K562 (cell line): Measurements from ENCODE around the gene PPP2R5A. TPM values are rescaled to one million over a fixed set of nuclear protein-coding genes. Genes with fewer than 3 reads are reported as not detected.

ENCODE experiments used
- ELF2 ChIP-seq: fragments of 250-450 bp; sonication (Bioruptor Pico); IDR thresholded peaks from 2 replicates; pipeline ENCODE4 v1.5.0; 2021; ENCODE audit warnings: mild to moderate bottlenecking
- ETV5 ChIP-seq: sonication (generic); formaldehyde crosslinking; IDR thresholded peaks from 2 replicates; pipeline ENCODE4 v1.4.0; 2020; ENCODE audit warnings: low read depth, mild to moderate bottlenecking, missing genetic modification reagents
- GATA2 ChIP-seq: sonication (generic); formaldehyde crosslinking; IDR thresholded peaks from 2 replicates; pipeline ENCODE4 v1.4.0; 2020; ENCODE audit warnings: mild to moderate bottlenecking, missing genetic modification reagents
- HNRNPUL1 ChIP-seq: fragments of 200-400 bp; formaldehyde crosslinking; IDR thresholded peaks from 2 replicates; pipeline ENCODE4 v1.6.1; 2017; ENCODE audit warnings: low read length
- KDM1A ChIP-seq, 2 experiments: fragments of 450-650 bp; IDR thresholded peaks; 2 replicates each; pipeline ENCODE4 v1.6.1; 2016; ENCODE audit warnings: mild to moderate bottlenecking in 2 of 2
- MCM2 ChIP-seq: fragments of 450-650 bp; IDR thresholded peaks from 2 replicates; pipeline ENCODE4 v1.6.1; 2017; ENCODE audit warnings: low read depth, mild to moderate bottlenecking
- NEUROD1 ChIP-seq: fragments of 150-350 bp; IDR thresholded peaks from 2 replicates; pipeline ENCODE4 v1.6.1; 2014; ENCODE audit warnings: borderline replicate concordance, low read length, low read depth; ENCODE audit not compliant: partially characterized antibody
- NFATC3 ChIP-seq: fragments of 450-650 bp; IDR thresholded peaks from 2 replicates; pipeline ENCODE4 v1.6.1; 2017; ENCODE audit warnings: mild to moderate bottlenecking
- RBM25 ChIP-seq: fragments of 200-400 bp; formaldehyde crosslinking; IDR thresholded peaks from 2 replicates; pipeline ENCODE4 v1.6.1; 2018; ENCODE audit warnings: low read length, low read depth, moderate library complexity; ENCODE audit not compliant: severe bottlenecking
- TAF7 ChIP-seq: fragments of 450-650 bp; IDR thresholded peaks from 2 replicates; pipeline ENCODE4 v1.6.1; 2016; ENCODE audit warnings: missing genetic modification characterization, missing compliant biosample characterization
- XRCC5 ChIP-seq: fragments of 200-400 bp; formaldehyde crosslinking; IDR thresholded peaks from 2 replicates; pipeline ENCODE4 v1.6.1; 2017; ENCODE audit warnings: low read depth, mild to moderate bottlenecking, low read length
- ZFP30 ChIP-seq: fragments of 250-450 bp; sonication (Bioruptor Pico); IDR thresholded peaks from 2 replicates; pipeline ENCODE4 v1.8.0; 2022; ENCODE audit warnings: moderate library complexity, mild to moderate bottlenecking, inconsistent platforms, borderline replicate concordance
- ZNF124 ChIP-seq: sonication (generic); formaldehyde crosslinking; IDR thresholded peaks from 2 replicates; pipeline ENCODE4 v1.8.1; 2022; ENCODE audit warnings: missing genetic modification reagents
- ZSCAN32 ChIP-seq: fragments of 450-650 bp; formaldehyde crosslinking; IDR thresholded peaks from 2 replicates; pipeline ENCODE4 v1.4.0; 2020; ENCODE audit warnings: mild to moderate bottlenecking, moderate library complexity
- polyA plus RNA-seq, 8 experiments: library from polyadenylated mRNA; depleted of rRNA in 4 of 8; stranded (reverse) in 5 of 8; unstranded in 3 of 8; fragments of >200 nt; fragmentation: Nextera tagmentation in 2 of 8; fragmentation: Illumina TruSeq in 1 of 8; extraction: Ambion mirVana in 2 of 8; extraction: Trizol in 1 of 8; gene quantifications; 2 replicates each; pipeline versions ENCODE4 v1.2.1 to v1.2.3, GENCODE V29; 2011 to 2014; ENCODE audit warnings: inconsistent platforms in 1 of 8, missing spikeins in 1 of 8
- total RNA-seq, 7 experiments: library from RNA; depleted of rRNA in 6 of 7; stranded (reverse); fragments of >200 nt in 6 of 7; fragmentation: Illumina TruSeq in 2 of 7; extraction: Trizol in 2 of 7; gene quantifications; 2 replicates each; pipeline versions ENCODE4 v1.2.1 to v1.2.3, GENCODE V29; 2011 to 2021; ENCODE audit warnings: low replicate concordance in 1 of 7
- TF ChIP-seq, protein P1 (sequence below): fragments of 450-650 bp; IDR thresholded peaks from 2 replicates; pipeline ENCODE4 v1.6.1; 2018; ENCODE audit not compliant: partially characterized antibody
- TF ChIP-seq, protein P2 (sequence below): IDR thresholded peaks from 3 replicates; pipeline ENCODE4 v1.6.1; 2011; ENCODE audit warnings: borderline replicate concordance, mild to moderate bottlenecking; ENCODE audit not compliant: insufficient read length, insufficient read depth
- TF ChIP-seq, protein P3 (sequence below): sonication (generic); formaldehyde crosslinking; IDR thresholded peaks from 2 replicates; pipeline ENCODE4 v1.8.1; 2023; ENCODE audit warnings: mild to moderate bottlenecking, missing genetic modification reagents
- TF ChIP-seq, protein P4 (sequence below): sonication (generic); formaldehyde crosslinking; IDR thresholded peaks from 2 replicates; pipeline ENCODE4 v1.8.0; 2022; ENCODE audit warnings: mild to moderate bottlenecking, missing genetic modification reagents
- TF ChIP-seq, protein P5 (sequence below): fragments of 250-450 bp; sonication (Bioruptor Pico); IDR thresholded peaks from 2 replicates; pipeline ENCODE4 v1.8.0; 2021; ENCODE audit warnings: borderline replicate concordance, mild to moderate bottlenecking, moderate library complexity; ENCODE audit not compliant: poor library complexity, severe bottlenecking

The PPP2R5A gene
- total and polyA plus RNA-seq, 9 of the 15 experiments (the other 6 are each of a cell fraction or from before 2014, with no cell fraction given) = 26.9 to 106 (median 64.3) TPM

DNA sequence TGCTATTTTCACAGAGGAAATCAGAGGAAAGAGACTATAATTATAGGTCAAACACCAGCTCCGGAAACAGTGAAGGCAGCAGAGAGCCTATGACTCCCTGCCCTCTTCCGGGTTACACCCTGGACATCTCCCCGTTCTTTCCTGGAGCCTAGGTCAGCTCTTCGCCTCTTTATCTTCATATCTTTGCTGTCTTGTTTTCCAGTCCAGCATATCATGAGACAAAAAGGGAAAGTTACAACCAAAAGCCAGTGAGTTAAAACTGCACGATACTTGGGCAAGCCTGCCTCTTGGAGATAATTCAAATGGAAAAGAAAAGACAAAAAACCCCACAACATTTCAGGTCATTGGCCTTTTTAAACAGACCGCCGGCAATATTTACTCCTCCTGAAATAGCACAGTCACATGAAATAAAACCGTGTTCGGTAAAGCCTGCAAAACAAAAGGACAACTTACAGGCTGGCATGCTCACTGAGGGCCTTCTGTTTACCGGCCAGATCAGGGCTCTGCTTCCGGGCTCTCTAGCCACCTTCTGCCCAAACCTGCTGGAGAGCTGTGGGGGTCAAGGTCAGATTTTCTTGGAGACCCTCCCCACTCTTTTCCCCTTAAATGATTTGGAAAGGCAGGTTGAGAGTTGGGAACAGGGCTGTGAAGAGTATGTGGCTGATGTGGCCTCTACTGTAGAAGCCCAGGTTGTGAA, 42.8 kb upstream of the PPP2R5A start (continued):
- TF ChIP-seq, protein P1, sequence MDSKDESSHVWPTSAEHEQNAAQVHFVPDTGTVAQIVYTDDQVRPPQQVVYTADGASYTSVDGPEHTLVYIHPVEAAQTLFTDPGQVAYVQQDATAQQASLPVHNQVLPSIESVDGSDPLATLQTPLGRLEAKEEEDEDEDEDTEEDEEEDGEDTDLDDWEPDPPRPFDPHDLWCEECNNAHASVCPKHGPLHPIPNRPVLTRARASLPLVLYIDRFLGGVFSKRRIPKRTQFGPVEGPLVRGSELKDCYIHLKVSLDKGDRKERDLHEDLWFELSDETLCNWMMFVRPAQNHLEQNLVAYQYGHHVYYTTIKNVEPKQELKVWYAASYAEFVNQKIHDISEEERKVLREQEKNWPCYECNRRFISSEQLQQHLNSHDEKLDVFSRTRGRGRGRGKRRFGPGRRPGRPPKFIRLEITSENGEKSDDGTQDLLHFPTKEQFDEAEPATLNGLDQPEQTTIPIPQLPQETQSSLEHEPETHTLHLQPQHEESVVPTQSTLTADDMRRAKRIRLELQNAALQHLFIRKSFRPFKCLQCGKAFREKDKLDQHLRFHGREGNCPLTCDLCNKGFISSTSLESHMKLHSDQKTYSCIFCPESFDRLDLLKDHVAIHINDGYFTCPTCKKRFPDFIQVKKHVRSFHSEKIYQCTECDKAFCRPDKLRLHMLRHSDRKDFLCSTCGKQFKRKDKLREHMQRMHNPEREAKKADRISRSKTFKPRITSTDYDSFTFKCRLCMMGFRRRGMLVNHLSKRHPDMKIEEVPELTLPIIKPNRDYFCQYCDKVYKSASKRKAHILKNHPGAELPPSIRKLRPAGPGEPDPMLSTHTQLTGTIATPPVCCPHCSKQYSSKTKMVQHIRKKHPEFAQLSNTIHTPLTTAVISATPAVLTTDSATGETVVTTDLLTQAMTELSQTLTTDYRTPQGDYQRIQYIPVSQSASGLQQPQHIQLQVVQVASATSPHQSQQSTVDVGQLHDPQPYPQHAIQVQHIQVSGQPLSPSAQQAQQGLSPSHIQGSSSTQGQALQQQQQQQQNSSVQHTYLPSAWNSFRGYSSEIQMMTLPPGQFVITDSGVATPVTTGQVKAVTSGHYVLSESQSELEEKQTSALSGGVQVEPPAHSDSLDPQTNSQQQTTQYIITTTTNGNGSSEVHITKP = peak; percentile 36
- TF ChIP-seq ZSCAN32 (CRISPR knock-in tag) (peak; percentile 60; the same call in 1 of the 2 replicates), TAF7 (tag) (peak; percentile 63; the same call in 1 of the 2 replicates), ZFP30 (CRISPR knock-in tag) (no peak), GATA2 (CRISPR knock-in tag) (peak; percentile 98), ZNF124 (CRISPR knock-in tag) (no peak), NEUROD1 (peak; percentile 54), HNRNPUL1 (no peak), RBM25 (no peak), ELF2 (CRISPR knock-in tag) (peak; percentile 73), ETV5 (CRISPR knock-in tag) (peak; percentile 91), XRCC5 (0 out of 2 replicates have a peak, but pooled peaks have one; percentile 47), KDM1A (IDR thresholded peaks at IDR 0.05) (peak in 1 of 2 experiments; percentile 53; a peak in 3 of 4 replicates), NFATC3 (peak; percentile 74; the same call in 1 of the 2 replicates), MCM2 (no peak)
- TF ChIP-seq, protein P2, sequence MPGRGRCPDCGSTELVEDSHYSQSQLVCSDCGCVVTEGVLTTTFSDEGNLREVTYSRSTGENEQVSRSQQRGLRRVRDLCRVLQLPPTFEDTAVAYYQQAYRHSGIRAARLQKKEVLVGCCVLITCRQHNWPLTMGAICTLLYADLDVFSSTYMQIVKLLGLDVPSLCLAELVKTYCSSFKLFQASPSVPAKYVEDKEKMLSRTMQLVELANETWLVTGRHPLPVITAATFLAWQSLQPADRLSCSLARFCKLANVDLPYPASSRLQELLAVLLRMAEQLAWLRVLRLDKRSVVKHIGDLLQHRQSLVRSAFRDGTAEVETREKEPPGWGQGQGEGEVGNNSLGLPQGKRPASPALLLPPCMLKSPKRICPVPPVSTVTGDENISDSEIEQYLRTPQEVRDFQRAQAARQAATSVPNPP = no peak
- TF ChIP-seq, protein P3, sequence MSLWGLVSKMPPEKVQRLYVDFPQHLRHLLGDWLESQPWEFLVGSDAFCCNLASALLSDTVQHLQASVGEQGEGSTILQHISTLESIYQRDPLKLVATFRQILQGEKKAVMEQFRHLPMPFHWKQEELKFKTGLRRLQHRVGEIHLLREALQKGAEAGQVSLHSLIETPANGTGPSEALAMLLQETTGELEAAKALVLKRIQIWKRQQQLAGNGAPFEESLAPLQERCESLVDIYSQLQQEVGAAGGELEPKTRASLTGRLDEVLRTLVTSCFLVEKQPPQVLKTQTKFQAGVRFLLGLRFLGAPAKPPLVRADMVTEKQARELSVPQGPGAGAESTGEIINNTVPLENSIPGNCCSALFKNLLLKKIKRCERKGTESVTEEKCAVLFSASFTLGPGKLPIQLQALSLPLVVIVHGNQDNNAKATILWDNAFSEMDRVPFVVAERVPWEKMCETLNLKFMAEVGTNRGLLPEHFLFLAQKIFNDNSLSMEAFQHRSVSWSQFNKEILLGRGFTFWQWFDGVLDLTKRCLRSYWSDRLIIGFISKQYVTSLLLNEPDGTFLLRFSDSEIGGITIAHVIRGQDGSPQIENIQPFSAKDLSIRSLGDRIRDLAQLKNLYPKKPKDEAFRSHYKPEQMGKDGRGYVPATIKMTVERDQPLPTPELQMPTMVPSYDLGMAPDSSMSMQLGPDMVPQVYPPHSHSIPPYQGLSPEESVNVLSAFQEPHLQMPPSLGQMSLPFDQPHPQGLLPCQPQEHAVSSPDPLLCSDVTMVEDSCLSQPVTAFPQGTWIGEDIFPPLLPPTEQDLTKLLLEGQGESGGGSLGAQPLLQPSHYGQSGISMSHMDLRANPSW (CRISPR knock-in tag) = 0 out of 2 replicates have a peak, but pooled peaks have one; percentile 36
- TF ChIP-seq, protein P4, sequence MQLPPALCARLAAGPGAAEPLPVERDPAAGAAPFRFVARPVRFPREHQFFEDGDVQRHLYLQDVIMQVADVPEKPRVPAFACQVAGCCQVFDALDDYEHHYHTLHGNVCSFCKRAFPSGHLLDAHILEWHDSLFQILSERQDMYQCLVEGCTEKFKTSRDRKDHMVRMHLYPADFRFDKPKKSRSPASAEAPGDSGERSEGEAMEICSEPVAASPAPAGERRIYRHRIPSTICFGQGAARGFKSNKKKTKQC = no peak
- TF ChIP-seq, protein P5, sequence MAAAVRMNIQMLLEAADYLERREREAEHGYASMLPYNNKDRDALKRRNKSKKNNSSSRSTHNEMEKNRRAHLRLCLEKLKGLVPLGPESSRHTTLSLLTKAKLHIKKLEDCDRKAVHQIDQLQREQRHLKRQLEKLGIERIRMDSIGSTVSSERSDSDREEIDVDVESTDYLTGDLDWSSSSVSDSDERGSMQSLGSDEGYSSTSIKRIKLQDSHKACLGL (CRISPR knock-in tag) = no peak
